Duodenal mucosa (tissue), 2 donors: ENCODE data around the gene COL20A1.

Source experiments
- H3K27ac ChIP-seq: one replicate; pipeline ENCODE4 v1.7.0; 2013; ENCODE audit warnings: low read depth, low read length
- H3K27me3 ChIP-seq, 2 donors: one replicate each; pipeline ENCODE4 v1.7.0; 2013; ENCODE audit warnings: low read length in 2 of 2, control low read depth in 1 of 2; ENCODE audit not compliant: insufficient read depth in 2 of 2, control insufficient read depth in 1 of 2
- H3K36me3 ChIP-seq, 2 donors: one replicate each; pipeline ENCODE4 v1.7.0; 2013; ENCODE audit warnings: low read length in 2 of 2, control low read depth in 1 of 2; ENCODE audit not compliant: insufficient read depth in 2 of 2, control insufficient read depth in 1 of 2
- H3K4me1 ChIP-seq, 2 donors: one replicate each; pipeline ENCODE4 v1.7.0; 2013; ENCODE audit warnings: low read length in 2 of 2, control low read depth in 1 of 2; ENCODE audit not compliant: insufficient read depth in 2 of 2, control insufficient read depth in 1 of 2
- H3K4me3 ChIP-seq, 2 donors: one replicate each; pipeline ENCODE4 v1.7.0; 2013; ENCODE audit warnings: low read length in 2 of 2, low read depth in 1 of 2
- H3K9ac ChIP-seq, 2 donors: one replicate each; pipeline ENCODE4 v1.7.0; 2013; ENCODE audit warnings: low read length in 2 of 2, low read depth in 1 of 2
- H3K9me3 ChIP-seq, 2 donors: one replicate each; pipeline ENCODE4 v1.7.0; 2013; ENCODE audit warnings: low read length in 2 of 2, control low read depth in 1 of 2; ENCODE audit not compliant: control insufficient read depth in 1 of 2

COL20A1 gene

GRCh38 chr20:63370618-63371187 is 77.7 kb downstream of the COL20A1 start:
- Histone ChIP-seq H3K27me3 (peaks cover 3% of the 10 kb centered on the region in 2 donors), H3K9ac (no peak overlapping the region)

GRCh38 chr20:63371291-63371865 is 78.4 kb downstream of the COL20A1 start:
- Histone ChIP-seq H3K9ac (no peak overlapping the region), H3K27me3 (peaks cover 3% of the 10 kb centered on the region in 2 donors), H3K4me3 (no peak overlapping the region), H3K27ac (no peak overlapping the region), H3K9me3 (no peaks in the 10 kb centered on the region), H3K36me3 (no peaks in the 10 kb centered on the region), H3K4me1 (no peaks in the 10 kb centered on the region)

More at GRCh38 chr20:63370618-63371187, 77.7 kb downstream of the COL20A1 start:
- H3K4me3 ChIP-seq = no peak overlapping the region
- H3K4me1 ChIP-seq = no peaks in the 10 kb centered on the region
- no peaks in the 10 kb centered on the region for H3K9me3 ChIP-seq
- H3K36me3 ChIP-seq = no peaks in the 10 kb centered on the region
- no peak overlapping the region for H3K27ac ChIP-seq

GRCh38 chr20:63372971-63373885 is 80.2 kb downstream of the COL20A1 start:
- Histone ChIP-seq H3K9ac (no peak overlapping the region), H3K9me3 (no peaks in the 10 kb centered on the region), H3K4me1 (no peaks in the 10 kb centered on the region), H3K27me3 (peaks cover 3 to 7% of the 10 kb centered on the region in 2 donors), H3K36me3 (no peaks in the 10 kb centered on the region), H3K27ac (no peak overlapping the region), H3K4me3 (no peak overlapping the region)

GRCh38 chr20:63373996-63374395 is 81.0 kb downstream of the COL20A1 start:
- no peaks in the 10 kb centered on the region for H3K9me3 ChIP-seq
- peaks cover 3 to 11% of the 10 kb centered on the region in 2 donors for H3K27me3 ChIP-seq
- no peak overlapping the region for H3K9ac ChIP-seq
- H3K36me3 ChIP-seq = no peaks in the 10 kb centered on the region
- no peak overlapping the region for H3K4me3 ChIP-seq
- H3K27ac ChIP-seq = no peak overlapping the region
- no peaks in the 10 kb centered on the region for H3K4me1 ChIP-seq

GRCh38 chr20:63374504-63374903 is 81.5 kb downstream of the COL20A1 start:
- Histone ChIP-seq H3K36me3 (no peaks in the 10 kb centered on the region), H3K27me3 (peaks cover 3 to 11% of the 10 kb centered on the region in 2 donors), H3K4me3 (no peak overlapping the region), H3K9ac (no peak overlapping the region), H3K9me3 (no peaks in the 10 kb centered on the region), H3K27ac (no peak overlapping the region), H3K4me1 (no peaks in the 10 kb centered on the region)

- Histone ChIP-seq H3K9me3 (no peaks in the 10 kb centered on the region), H3K27ac (no peak overlapping the region), H3K9ac (no peak overlapping the region), H3K36me3 (no peaks in the 10 kb centered on the region), H3K27me3 (peaks cover 3 to 20% of the 10 kb centered on the region in 2 donors), H3K4me3 (no peak overlapping the region), H3K4me1 (no peaks in the 10 kb centered on the region)
Measured at GRCh38 chr20:63375438-63375837, 82.5 kb downstream of the COL20A1 start.

GRCh38 chr20:63376283-63377250 is 83.6 kb downstream of the COL20A1 start:
- Histone ChIP-seq H3K4me1 (no peaks in the 10 kb centered on the region), H3K27ac (no peak overlapping the region), H3K9me3 (no peaks in the 10 kb centered on the region), H3K27me3 (peaks cover 3 to 21% of the 10 kb centered on the region in 2 donors), H3K36me3 (no peaks in the 10 kb centered on the region), H3K4me3 (no peak overlapping the region), H3K9ac (no peak overlapping the region)

GRCh38 chr20:63377256-63377941 is 84.4 kb downstream of the COL20A1 start:
- Histone ChIP-seq H3K4me3 (no peak overlapping the region), H3K36me3 (no peaks in the 10 kb centered on the region), H3K9me3 (no peaks in the 10 kb centered on the region), H3K4me1 (no peaks in the 10 kb centered on the region), H3K9ac (no peak overlapping the region), H3K27ac (no peak overlapping the region), H3K27me3 (peaks cover 3 to 24% of the 10 kb centered on the region in 2 donors)

GRCh38 chr20:63377951-63378381 is 85.0 kb downstream of the COL20A1 start:
- H3K9ac ChIP-seq = no peak overlapping the region
- H3K27me3 ChIP-seq = peaks cover 3 to 24% of the 10 kb centered on the region in 2 donors
- no peaks in the 10 kb centered on the region for H3K9me3 ChIP-seq

More at GRCh38 chr20:63377951-63378381, 85.0 kb downstream of the COL20A1 start:
- H3K4me1 ChIP-seq = no peaks in the 10 kb centered on the region
- no peak overlapping the region for H3K4me3 ChIP-seq
- H3K36me3 ChIP-seq = no peaks in the 10 kb centered on the region
- no peak overlapping the region for H3K27ac ChIP-seq
